GM10266 (cell line): Measurements from ENCODE around the gene VKORC1.
A peak's percentile ranks its signal among the peaks of the same experiment; 100 is the strongest.
"Not testable (repeated sequence)": the region's sequence is repeated elsewhere in the genome, so short reads cannot be mapped to it uniquely, and the experiment has no call there.

Experiments
- DNase-seq: peaks from one replicate; pipeline ENCODE4 v3.0.0; 2012; ENCODE audit errors: extremely low spot score
- TF ChIP-seq, protein P1 (sequence below): IDR thresholded peaks from 2 replicates; pipeline ENCODE4 v1.5.1; 2012; ENCODE audit warnings: mild to moderate bottlenecking, low read depth; ENCODE audit not compliant: control insufficient read depth, insufficient read depth; ENCODE audit errors: missing control alignments

The VKORC1 gene

DNA sequence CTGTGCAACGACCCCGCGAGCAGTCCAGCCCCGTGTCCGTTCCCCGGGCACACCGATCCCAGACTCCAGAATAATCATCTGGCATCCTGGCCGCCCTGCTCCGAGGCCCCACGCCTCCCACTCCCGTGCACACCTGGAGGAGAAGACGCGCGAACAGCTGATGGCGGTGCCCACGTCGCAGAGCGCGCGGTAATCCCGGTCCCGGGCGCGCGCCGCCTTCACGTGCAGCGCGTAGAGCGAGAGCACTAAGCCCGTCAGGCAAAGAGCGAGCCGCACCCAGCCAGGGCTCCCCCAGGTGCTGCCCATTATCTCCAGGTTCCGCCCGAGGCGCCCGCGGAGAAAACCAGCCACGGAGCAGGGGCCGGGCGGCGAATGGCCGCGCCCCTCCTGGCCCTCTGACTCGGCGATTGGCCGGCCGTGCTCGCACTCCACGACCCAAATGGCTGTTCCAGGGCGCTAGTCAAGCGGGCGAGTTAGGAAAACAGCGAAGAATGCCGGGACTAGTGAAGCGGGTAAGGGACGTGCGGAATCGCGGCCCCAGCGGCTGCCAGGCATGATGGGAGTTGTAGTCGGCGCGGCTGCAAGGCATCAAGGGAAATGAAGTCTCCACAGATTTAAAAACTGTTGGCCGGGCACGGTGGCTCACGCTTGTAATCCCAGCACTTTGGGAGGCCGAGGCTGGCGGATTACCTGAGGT, at the start of gene VKORC1:
VKORC1 (minus strand) TSS at position 374 of the 697 bp plus-strand sequence; CDS start at position 306, 68 bp downstream.
- TF ChIP-seq, protein P1, sequence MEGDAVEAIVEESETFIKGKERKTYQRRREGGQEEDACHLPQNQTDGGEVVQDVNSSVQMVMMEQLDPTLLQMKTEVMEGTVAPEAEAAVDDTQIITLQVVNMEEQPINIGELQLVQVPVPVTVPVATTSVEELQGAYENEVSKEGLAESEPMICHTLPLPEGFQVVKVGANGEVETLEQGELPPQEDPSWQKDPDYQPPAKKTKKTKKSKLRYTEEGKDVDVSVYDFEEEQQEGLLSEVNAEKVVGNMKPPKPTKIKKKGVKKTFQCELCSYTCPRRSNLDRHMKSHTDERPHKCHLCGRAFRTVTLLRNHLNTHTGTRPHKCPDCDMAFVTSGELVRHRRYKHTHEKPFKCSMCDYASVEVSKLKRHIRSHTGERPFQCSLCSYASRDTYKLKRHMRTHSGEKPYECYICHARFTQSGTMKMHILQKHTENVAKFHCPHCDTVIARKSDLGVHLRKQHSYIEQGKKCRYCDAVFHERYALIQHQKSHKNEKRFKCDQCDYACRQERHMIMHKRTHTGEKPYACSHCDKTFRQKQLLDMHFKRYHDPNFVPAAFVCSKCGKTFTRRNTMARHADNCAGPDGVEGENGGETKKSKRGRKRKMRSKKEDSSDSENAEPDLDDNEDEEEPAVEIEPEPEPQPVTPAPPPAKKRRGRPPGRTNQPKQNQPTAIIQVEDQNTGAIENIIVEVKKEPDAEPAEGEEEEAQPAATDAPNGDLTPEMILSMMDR: no peak
- DNase-seq: peak; percentile 91

DNA sequence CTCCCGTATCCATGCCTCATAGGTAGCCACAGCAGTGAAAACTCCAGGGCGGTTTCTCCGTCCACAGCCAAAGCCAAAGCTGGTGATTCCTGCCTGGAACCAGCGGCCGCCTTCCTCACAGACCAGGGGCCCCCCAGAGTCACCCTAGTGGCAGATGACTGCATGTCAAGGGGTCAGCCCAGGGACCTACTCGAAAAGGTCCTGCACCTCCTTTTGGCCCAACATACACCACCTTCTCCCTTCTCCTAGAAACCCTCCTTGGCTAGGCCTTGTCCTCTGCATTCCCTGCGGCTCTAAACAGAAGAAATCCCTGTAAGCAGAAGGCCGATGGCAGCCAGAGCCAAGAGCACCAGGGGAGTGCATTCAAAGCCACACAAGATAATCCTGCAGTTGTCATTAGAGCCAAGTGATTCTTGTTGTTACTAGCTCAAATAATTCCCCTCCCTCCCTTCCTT, 49.1 kb upstream of the VKORC1 start:
- DNase-seq: no peak
- TF ChIP-seq, protein P1: no peak

DNA sequence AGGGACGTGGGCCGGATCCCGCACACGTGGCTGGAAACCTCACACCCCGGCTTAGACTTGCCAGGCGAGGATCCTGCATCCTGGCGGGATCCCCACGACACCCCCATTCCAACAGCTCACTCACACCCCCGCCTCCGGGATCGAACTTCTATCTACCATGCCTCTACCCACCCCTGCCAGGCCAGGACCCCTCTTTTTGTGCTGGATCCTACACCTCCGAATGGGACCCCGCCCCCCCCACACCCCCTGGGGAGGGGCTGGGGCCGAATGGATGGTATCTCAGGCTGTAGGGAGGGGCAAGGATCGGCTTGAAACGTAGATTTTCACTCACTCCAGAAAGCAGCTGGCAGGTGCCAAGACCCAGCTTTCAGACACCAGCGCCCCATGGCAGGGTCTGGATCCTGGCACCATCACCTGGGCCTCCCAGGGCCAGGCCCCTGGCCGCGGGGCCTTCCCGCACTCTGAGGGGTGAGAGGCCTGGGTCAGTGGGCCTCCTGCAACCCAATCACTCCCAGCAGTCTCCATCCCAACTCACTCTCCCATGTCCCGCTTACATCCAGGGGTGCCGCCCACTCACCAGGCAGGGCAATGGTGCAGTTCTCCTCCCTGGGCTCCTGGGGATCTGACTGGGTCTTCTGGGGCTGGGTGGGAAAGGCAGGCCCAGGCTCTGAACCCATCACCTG, 48.6 kb upstream of the VKORC1 start:
- TF ChIP-seq, protein P1: no peak
- DNase-seq: no peak

DNA sequence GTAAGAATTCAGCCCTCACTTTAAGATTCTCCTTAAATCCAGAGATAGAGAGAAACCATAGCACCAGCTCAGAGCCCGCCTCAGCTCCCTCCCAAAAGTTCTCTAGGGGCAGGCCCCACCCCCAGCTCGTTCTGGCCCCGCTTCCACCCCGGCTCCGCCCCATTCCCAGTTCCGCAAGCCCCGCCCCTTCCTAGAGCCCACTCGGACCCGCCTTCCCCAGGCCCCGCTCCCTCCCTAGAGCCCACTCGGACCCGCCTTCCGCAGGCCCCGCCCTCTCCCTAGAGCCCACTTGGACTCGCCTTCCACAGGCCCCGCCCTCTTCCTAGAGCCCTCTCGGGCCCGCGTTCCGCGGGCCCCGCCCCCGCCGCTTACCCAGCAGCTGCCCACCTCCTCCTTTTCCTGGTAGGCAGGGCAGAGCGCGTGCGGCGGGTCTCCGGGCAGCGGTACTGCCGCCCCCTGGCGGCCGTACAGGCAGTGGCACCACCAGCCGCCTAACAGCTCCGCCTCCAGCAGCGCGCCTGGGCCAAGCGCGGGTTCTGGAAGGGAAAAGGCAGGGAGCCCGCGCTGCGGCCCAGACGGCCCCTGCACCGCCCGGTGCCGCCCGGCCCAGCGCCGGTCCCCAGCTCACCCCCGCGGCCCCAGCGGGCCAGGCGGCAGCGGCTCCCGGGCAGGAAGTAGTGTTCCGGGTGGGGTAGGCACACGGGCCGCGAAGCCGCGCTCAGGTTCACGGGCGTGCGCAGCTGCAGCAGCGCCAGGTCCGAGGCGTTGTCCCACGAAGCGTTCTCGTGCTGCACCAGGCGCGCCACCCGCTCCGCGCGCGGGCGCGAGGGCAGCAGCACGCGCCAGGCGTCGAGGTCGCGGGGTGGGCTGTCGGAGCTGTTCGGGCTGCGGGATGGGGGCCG, 47.8 kb upstream of the VKORC1 start:
- TF ChIP-seq, protein P1: peak; percentile 95
- peak; percentile 100 for DNase-seq

DNA sequence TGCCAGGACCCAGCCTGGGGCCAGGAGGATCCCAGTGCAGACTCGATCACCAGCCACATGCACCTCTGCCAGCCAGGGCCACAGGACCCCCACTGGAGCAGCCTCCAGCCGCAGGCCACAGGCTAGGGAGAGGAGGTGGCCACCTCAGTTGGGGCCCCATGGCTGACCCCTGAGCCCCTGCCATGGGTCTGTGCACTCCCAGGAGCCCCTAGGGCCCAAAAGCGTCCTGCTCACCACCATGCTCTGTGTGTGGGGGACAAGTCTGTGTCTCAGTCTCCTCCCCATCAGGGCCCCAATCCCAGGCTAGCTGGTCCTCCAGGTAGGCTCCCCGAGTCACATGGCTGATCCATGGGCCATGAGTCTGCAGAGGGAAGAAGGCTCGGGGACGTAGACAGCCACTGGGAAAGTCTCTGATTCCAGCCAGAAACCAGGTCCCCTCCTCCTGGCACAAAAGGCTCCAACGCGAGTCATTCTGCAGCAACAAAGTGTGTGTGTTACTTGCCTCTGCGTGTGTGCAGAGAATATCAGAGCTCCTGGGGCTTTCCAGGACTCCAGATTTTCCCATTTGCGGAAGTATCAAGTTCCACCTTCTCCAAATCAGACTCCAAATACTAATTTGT, 47.0 kb upstream of the VKORC1 start:
- no peak for DNase-seq
- TF ChIP-seq, protein P1: no peak

DNA sequence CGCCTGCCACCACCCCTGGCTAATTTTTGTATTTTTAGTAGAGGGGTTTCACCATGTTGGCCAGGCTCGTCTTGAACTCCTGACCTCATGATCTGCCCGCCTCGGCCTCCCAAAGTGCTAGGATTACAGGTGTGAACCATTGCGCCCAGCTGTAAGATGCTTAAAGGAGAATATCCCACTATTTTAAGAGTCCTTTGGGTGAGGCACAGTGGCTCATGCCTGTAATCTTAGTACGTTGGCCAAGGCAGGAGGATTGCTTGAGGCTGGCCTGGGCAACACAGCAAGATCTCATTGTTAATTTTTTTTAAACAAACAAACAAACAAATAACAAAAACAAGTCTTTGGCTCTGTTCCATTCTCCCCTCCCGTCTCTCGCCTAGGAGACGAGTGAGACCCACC, 46.5 kb upstream of the VKORC1 start:
- not testable (repeated sequence) for DNase-seq
